ENCODE data around the gene DYRK3.

GRCh38 chr1:206678490-206678889 lies 43.2 kb downstream of the DYRK3 start:
- TF ChIP-seq CTCF (IDR thresholded peaks at IDR 0.05; ENCODE audit: insufficient read depth, low read length, poor library complexity, severe bottlenecking) (no peak), EZH2phosphoT487 (conservative IDR thresholded peaks at IDR 0.05; ENCODE audit: low read length) (no peak)
